ENCODE results near the gene LITAFD.

DNA sequence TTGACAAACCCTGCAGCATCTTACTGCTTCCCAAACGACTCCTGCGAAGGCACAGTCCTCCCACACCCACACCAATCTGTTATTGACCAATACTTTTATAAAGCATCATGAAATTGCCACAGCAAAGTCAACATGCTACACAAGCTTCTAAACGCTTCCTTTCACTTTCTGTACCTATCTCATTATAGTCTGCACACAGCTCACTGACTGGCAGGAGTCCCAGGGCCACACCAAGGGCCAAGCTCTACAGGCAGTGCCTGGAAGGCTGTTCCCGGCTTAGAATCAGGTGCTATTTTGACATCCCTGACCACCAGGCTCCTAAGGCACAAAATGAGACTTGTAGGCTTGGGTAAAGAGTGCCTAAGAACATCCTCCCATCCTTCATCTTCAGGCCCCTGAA lies 42.1 kb downstream of the LITAFD start:
- no peak for TF ChIP-seq EZH2 (IDR thresholded peaks at IDR 0.05)
- no peak for TF ChIP-seq POLR2AphosphoS5 (IDR thresholded peaks at IDR 0.05; ENCODE audit: borderline replicate concordance, low read depth, low read length)
- no peak for TF ChIP-seq FOXP2 (optimal IDR thresholded peaks at IDR 0.05; ENCODE audit: control extremely low read depth, extremely low read length, insufficient read depth)
